ENCODE data around the gene TMEM39B.
"Not testable (repeated sequence)": the region's sequence is repeated elsewhere in the genome, so short reads cannot be mapped to it uniquely, and the experiment has no call there.

The TMEM39B gene

DNA sequence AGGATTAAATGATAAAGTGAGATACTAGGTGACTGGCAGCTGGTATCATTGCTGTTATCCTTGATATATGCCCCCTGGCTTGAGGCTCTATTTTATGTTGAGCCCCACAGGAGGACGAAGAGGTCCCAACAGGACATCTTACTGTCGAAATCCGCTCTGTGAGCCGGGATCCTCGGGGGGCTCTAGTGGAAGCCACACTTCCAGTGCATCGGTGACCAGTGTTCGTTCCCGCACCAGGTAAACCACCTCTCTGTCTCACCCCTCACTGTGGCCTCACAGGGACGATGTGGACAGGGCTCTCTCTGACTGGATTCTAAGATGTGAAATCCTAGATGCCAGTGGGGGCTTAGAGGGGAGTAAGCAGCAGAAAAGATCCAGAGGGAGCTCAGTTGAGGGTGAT, 2.1 kb downstream of the TMEM39B start:
- TF ChIP-seq, protein P1, sequence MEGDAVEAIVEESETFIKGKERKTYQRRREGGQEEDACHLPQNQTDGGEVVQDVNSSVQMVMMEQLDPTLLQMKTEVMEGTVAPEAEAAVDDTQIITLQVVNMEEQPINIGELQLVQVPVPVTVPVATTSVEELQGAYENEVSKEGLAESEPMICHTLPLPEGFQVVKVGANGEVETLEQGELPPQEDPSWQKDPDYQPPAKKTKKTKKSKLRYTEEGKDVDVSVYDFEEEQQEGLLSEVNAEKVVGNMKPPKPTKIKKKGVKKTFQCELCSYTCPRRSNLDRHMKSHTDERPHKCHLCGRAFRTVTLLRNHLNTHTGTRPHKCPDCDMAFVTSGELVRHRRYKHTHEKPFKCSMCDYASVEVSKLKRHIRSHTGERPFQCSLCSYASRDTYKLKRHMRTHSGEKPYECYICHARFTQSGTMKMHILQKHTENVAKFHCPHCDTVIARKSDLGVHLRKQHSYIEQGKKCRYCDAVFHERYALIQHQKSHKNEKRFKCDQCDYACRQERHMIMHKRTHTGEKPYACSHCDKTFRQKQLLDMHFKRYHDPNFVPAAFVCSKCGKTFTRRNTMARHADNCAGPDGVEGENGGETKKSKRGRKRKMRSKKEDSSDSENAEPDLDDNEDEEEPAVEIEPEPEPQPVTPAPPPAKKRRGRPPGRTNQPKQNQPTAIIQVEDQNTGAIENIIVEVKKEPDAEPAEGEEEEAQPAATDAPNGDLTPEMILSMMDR (IDR thresholded peaks at IDR 0.05; ENCODE audit: extremely low read depth, insufficient read depth, missing control alignments) = no peak
- in situ Hi-C loops (cut with MboI; ENCODE audit: low pct_unique_long_range_greater_than_20kb, low sequenced_read_pairs, unreplicated experiment) = loop anchor here (25.0 kb wide), 1 partner anchor 413 kb away; no protein-coding TSS in a partner anchor

DNA sequence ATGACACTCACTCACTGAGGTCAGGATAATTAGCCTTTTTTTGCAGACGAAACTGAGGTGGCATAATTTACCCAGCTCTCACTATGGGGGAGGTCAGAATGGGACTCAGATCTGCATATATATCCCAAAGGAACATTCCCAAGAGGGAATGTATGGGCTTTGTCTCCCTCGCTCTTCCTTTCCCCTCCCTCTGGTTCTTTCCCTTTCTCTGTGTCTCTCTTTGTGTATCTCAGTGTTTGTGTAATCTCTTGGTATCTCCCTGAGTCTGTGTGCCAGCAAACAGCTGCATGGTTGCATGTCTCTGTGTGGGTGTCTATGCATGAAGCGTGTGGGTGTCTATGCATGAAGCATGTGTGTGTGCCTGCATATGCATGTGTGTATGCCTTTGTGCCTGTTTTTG, 4.7 kb downstream of the TMEM39B start:
- in situ Hi-C loops (cut with MboI; ENCODE audit: low pct_unique_long_range_greater_than_20kb, low sequenced_read_pairs, unreplicated experiment) = no loop called here

More for the DNA sequence above, 2.1 kb downstream of the TMEM39B start:
- DNase-seq (ENCODE audit: low spot score) = no peak

DNA sequence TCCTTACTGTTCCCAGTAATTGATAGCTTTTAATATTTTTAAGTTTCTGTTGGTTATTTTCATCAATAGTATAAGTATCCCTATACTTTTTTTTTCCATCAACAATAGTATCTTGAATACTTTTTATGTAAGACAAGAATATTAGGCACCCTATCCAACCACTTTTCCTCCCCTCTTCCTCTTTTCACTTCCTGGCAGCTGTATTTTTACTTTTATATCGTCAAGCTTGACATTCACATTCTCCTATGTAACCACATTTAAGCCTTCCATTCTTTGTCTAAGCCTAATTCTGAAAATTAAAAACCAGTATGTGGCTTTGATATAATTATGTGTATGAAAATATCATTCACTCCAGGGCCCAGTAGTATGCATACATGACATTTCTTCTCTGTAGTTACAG, 9.3 kb downstream of the TMEM39B start:
- in situ Hi-C loops (cut with MboI; ENCODE audit: low pct_unique_long_range_greater_than_20kb, low sequenced_read_pairs, unreplicated experiment) = no loop called here
- no peak for DNase-seq (ENCODE audit: low spot score)
- TF ChIP-seq, protein P1 (IDR thresholded peaks at IDR 0.05; ENCODE audit: extremely low read depth, insufficient read depth, missing control alignments) = no peak

More for the DNA sequence above, 4.7 kb downstream of the TMEM39B start:
- no peak for DNase-seq (ENCODE audit: low spot score)
- TF ChIP-seq, protein P1 (IDR thresholded peaks at IDR 0.05; ENCODE audit: extremely low read depth, insufficient read depth, missing control alignments) = no peak

DNA sequence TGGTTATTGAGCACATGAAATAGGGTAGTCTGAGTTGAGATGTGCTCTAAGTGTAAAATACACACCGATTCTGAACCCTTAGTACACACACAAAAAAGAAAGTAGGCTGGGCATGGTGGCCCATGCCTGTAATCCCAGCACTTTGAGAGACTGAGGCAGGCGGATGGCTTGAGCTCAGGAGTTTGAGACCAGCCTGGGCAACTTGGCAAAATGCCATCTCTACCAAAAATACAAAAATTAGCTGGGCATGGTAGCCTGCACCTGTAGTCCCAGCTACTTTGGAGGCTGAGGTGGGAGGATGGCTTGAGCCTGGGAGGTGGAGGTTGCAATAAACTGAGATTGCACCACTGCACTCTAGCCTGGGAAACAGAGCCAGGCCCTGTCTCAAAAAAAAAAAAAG, 13.6 kb downstream of the TMEM39B start:
- in situ Hi-C loops (cut with MboI; ENCODE audit: low pct_unique_long_range_greater_than_20kb, low sequenced_read_pairs, unreplicated experiment) = not testable (repeated sequence)

DNA sequence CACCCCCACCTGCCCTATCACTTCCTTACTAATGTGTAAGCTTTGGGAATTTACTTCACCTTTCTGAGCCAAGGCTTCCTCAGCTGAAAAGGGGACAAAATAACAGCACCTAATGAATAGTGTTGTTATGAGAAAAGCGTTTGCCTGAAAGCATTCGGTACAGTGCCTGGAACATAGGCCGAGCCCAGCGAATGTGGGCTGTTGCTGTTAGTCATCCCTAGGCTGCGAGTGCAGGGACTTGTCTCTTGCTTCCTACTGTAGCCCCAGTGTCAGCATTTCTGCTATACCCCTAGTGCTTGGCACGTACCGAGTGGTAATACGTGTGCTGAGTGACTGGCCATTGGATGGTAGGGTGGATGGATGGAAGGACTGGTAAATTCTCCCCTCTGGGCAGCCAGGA, 18.4 kb downstream of the TMEM39B start:
- TF ChIP-seq, protein P1 (IDR thresholded peaks at IDR 0.05; ENCODE audit: extremely low read depth, insufficient read depth, missing control alignments) = no peak
- in situ Hi-C loops (cut with MboI; ENCODE audit: low pct_unique_long_range_greater_than_20kb, low sequenced_read_pairs, unreplicated experiment) = no loop called here
- no peak for DNase-seq (ENCODE audit: low spot score)

More for the DNA sequence above, 13.6 kb downstream of the TMEM39B start:
- DNase-seq (ENCODE audit: low spot score) = not testable (repeated sequence)

DNA sequence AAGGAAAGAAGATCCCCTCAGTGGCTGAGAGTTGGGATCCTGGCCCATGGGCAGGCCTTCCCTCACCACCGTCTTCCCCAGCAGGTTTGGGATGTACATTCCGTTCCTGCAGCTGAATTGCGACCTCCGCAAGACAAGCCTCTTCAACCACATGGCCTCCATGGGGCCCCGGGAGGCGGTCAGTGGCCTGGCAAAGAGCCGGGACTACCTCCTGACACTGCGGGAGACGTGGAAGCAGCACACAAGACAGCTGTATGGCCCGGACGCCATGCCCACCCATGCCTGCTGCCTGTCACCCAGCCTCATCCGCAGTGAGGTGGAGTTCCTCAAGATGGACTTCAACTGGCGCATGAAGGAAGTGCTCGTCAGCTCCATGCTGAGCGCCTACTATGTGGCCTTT, 18.9 kb downstream of the TMEM39B start:
- TF ChIP-seq, protein P1 (IDR thresholded peaks at IDR 0.05; ENCODE audit: extremely low read depth, insufficient read depth, missing control alignments) = no peak
- in situ Hi-C loops (cut with MboI; ENCODE audit: low pct_unique_long_range_greater_than_20kb, low sequenced_read_pairs, unreplicated experiment) = no loop called here
- DNase-seq (ENCODE audit: low spot score) = no peak

DNA sequence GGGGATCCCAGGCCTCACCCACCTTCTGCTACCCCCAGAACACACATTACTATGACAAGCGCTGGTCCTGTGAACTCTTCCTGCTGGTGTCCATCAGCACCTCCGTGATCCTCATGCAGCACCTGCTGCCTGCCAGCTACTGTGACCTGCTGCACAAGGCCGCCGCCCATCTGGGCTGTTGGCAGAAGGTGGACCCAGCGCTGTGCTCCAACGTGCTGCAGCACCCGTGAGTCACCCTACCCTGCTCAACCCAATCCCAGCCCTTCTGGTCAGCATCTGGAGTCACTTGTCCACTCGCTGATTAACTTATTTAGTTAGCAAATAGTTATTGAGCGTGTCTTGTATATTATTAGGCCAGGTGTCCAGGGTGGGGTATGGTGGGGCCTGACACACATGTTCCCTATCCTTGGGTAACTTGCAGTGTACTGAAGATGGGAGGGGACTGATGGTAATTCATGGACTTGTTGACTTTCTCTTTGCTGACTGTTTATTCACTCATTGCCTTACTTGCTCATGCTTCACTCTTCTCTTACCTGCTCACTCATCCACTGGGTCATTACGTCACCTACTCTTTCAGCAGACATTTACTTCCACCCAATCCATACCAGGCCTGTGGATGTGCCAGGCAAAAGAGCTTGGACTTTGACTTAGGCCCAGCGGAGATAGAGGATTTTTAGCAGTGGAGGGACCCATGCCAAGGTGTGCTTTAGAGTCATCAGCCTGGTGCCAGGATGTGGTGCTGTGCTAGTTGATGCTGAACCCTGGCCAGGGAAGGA, 22.2 kb downstream of the TMEM39B start:
- in situ Hi-C loops (cut with MboI; ENCODE audit: low pct_unique_long_range_greater_than_20kb, low sequenced_read_pairs, unreplicated experiment) = no loop called here
- DNase-seq (ENCODE audit: low spot score) = no peak
- TF ChIP-seq, protein P1 (IDR thresholded peaks at IDR 0.05; ENCODE audit: extremely low read depth, insufficient read depth, missing control alignments) = no peak
